Neutrophil (primary cell): Measurements from ENCODE around the gene CHRNA9.

Experiments used
- H3K27ac ChIP-seq: fragments of 200-600 bp; sonication (generic); 2 replicates; pipeline ENCODE4 v1.5.1; 2016; ENCODE audit warnings: mild to moderate bottlenecking, moderate library complexity
- H3K27me3 ChIP-seq: fragments of 200-600 bp; sonication (generic); 2 replicates; pipeline ENCODE4 v1.6.0; 2016; ENCODE audit warnings: mild to moderate bottlenecking
- H3K36me3 ChIP-seq: fragments of 200-600 bp; sonication (generic); 2 replicates; pipeline ENCODE4 v1.5.1; 2017
- H3K4me1 ChIP-seq, 2 experiments: fragments of 200-600 bp in 1 of 2; sonication (generic) in 1 of 2; 1 replicate in 1 of 2; 2 replicates in 1 of 2; pipeline versions ENCODE4 v1.5.1 to v1.6.1; 2013 to 2016; ENCODE audit warnings: low read depth in 1 of 2, low read length in 1 of 2, mild to moderate bottlenecking in 1 of 2, moderate library complexity in 1 of 2; ENCODE audit not compliant: control insufficient read depth in 1 of 2, insufficient read depth in 1 of 2
- H3K4me3 ChIP-seq, 2 experiments: fragments of 200-600 bp in 1 of 2; sonication (generic) in 1 of 2; 1 replicate in 1 of 2; 2 replicates in 1 of 2; pipeline ENCODE4 v1.5.1; 2013 to 2016; ENCODE audit warnings: low read depth in 1 of 2, low read length in 1 of 2, mild to moderate bottlenecking in 1 of 2, moderate library complexity in 1 of 2
- H3K9me3 ChIP-seq: fragments of 200-600 bp; sonication (generic); 2 replicates; pipeline ENCODE4 v1.5.1; 2016
- CTCF ChIP-seq: fragments of 200-600 bp; sonication (generic); IDR thresholded peaks from 2 replicates; pipeline ENCODE4 v1.5.1; 2016; ENCODE audit warnings: antibody characterized with exemption

Gene CHRNA9

GRCh38 chr4:40369437-40370274 is 34.5 kb downstream of the CHRNA9 start:
- no peaks in the 10 kb centered on the region for H3K9me3 ChIP-seq
- H3K36me3 ChIP-seq = no peaks in the 10 kb centered on the region
- no peak overlapping the region for H3K4me3 ChIP-seq
- no peak overlapping the region for H3K27ac ChIP-seq
- no peaks in the 10 kb centered on the region for H3K27me3 ChIP-seq
- peaks cover 5 to 11% of the 10 kb centered on the region in 2 experiments for H3K4me1 ChIP-seq
- TF ChIP-seq CTCF = no peak

DNA sequence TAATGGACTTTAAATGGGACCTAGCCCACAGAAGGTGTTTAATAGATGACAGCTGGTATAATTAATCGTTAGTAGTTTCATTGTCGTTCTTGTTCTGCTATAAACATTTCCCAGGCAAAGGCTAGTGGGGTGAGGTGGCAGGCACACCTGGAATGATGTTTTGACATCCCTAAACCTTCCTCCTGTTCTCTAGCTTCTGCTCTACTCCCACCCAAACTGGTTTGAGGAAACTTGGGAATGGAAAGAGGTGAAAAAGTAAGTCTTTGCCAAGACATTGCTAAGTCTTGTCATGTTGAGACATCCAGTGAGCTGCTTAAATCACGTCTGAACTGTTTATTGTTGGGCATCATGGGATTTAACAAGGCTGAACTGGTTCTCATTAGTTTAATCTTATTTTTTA is 37.5 kb downstream of the CHRNA9 start:
- no peaks in the 10 kb centered on the region for H3K9me3 ChIP-seq
- no peak for TF ChIP-seq CTCF

GRCh38 chr4:40373636-40374035 is 38.5 kb downstream of the CHRNA9 start:
- Histone ChIP-seq H3K4me3 (no peak overlapping the region), H3K36me3 (no peaks in the 10 kb centered on the region), H3K27me3 (no peaks in the 10 kb centered on the region), H3K9me3 (no peaks in the 10 kb centered on the region), H3K27ac (no peak overlapping the region), H3K4me1 (peaks cover 18 to 20% of the 10 kb centered on the region in 2 experiments)
- no peak for TF ChIP-seq CTCF

More for the DNA sequence above, 37.5 kb downstream of the CHRNA9 start:
- no peaks in the 10 kb centered on the region for H3K27me3 ChIP-seq
- no peak overlapping the region for H3K4me3 ChIP-seq
- no peak overlapping the region for H3K27ac ChIP-seq
- no peaks in the 10 kb centered on the region for H3K36me3 ChIP-seq
- peaks cover 14 to 18% of the 10 kb centered on the region in 2 experiments for H3K4me1 ChIP-seq

DNA sequence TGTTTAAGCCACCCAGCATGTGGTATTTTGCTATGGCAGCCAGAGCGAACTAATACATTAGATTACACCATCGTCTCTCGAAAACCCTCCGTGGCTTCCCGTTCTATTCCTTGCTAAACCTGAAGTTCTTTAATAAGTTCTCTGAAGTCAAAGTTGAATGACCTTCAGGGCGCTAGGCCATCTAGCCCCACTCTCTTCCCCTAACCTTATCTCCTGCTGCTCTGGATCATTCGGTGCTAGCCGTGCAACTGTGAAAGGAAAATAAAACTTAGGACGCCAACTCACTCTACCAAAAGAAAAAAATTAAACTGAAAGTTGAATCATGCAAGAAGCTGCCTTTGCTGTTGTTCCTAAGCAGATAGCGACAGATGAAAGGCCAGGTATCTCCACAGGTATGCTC is 40.0 kb downstream of the CHRNA9 start:
- Histone ChIP-seq H3K4me3 (no peak overlapping the region), H3K27ac (no peak overlapping the region), H3K27me3 (no peaks in the 10 kb centered on the region), H3K4me1 (peaks cover 18 to 20% of the 10 kb centered on the region in 2 experiments), H3K9me3 (no peaks in the 10 kb centered on the region), H3K36me3 (no peaks in the 10 kb centered on the region)
- TF ChIP-seq CTCF = no peak

GRCh38 chr4:40375620-40376019 is 40.5 kb downstream of the CHRNA9 start:
- no peaks in the 10 kb centered on the region for H3K27me3 ChIP-seq

More at GRCh38 chr4:40375620-40376019, 40.5 kb downstream of the CHRNA9 start:
- no peak for TF ChIP-seq CTCF
- no peaks in the 10 kb centered on the region for H3K36me3 ChIP-seq
- H3K4me3 ChIP-seq = no peak overlapping the region
- H3K9me3 ChIP-seq = no peaks in the 10 kb centered on the region
- no peak overlapping the region for H3K27ac ChIP-seq
- H3K4me1 ChIP-seq = peaks cover 18 to 20% of the 10 kb centered on the region in 2 experiments
